Mammary epithelial cell (primary cell): ENCODE measurements around the gene ANKMY2.

ENCODE experiments used
- EZH2 ChIP-seq: IDR thresholded peaks from 2 replicates; pipeline ENCODE4 v1.6.1; 2012; ENCODE audit warnings: low read length, inconsistent platforms, borderline replicate concordance
- TF ChIP-seq, protein P1 (sequence below), 2 donors: IDR thresholded peaks in 1 of 2; conservative IDR thresholded peaks in 1 of 2; 2 replicates each; pipeline ENCODE4 v1.5.1; 2011 to 2012; ENCODE audit warnings: inconsistent platforms in 2 of 2, low read length in 2 of 2, mild to moderate bottlenecking in 2 of 2, control low read depth in 1 of 2, low read depth in 1 of 2; ENCODE audit not compliant: insufficient read depth in 1 of 2; ENCODE audit errors: extremely low read depth in 1 of 2

DNA sequence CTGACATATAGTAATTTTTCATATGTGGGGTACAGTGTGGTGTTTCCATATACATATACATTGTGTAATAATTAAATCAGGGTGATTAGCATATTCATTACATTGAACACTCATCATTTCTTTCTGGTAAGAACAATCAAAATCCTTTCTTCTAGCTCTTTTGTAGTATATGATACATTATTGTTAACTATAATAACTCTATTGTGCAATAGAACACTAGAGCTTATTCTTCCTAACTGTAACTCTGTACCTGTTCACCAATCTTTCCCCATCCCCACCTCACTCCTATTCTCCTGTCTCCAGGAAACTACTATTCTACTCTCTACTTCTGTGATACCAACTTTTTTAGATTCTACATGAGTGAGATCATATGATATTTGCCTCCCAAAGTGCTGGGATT lies 9.8 kb upstream of the ANKMY2 start:
- TF ChIP-seq, protein P1, sequence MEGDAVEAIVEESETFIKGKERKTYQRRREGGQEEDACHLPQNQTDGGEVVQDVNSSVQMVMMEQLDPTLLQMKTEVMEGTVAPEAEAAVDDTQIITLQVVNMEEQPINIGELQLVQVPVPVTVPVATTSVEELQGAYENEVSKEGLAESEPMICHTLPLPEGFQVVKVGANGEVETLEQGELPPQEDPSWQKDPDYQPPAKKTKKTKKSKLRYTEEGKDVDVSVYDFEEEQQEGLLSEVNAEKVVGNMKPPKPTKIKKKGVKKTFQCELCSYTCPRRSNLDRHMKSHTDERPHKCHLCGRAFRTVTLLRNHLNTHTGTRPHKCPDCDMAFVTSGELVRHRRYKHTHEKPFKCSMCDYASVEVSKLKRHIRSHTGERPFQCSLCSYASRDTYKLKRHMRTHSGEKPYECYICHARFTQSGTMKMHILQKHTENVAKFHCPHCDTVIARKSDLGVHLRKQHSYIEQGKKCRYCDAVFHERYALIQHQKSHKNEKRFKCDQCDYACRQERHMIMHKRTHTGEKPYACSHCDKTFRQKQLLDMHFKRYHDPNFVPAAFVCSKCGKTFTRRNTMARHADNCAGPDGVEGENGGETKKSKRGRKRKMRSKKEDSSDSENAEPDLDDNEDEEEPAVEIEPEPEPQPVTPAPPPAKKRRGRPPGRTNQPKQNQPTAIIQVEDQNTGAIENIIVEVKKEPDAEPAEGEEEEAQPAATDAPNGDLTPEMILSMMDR (conservative IDR thresholded peaks at IDR 0.05 in 1 of 2, IDR thresholded peaks at IDR 0.05 in 1 of 2; ENCODE audit: extremely low read depth in 1 of 2, insufficient read depth in 1 of 2, low read depth in 1 of 2, low read length in 2 of 2), result no peak
- no peak for TF ChIP-seq EZH2
